ENCODE data around the gene GTPBP2. TPM values are rescaled to one million over a fixed set of nuclear protein-coding genes. Genes with fewer than 3 reads are reported as not detected.
"Not testable (repeated sequence)": the region's sequence is repeated elsewhere in the genome, so short reads cannot be mapped to it uniquely, and the experiment has no call there.

Gene GTPBP2
- total RNA-seq, 2 donors from 2014 or later: 63.7 to 95.8 TPM

- no peak for ATAC-seq
- intact Hi-C loops (cut with DNase I, micrococcal nuclease): loop anchor here (5.0 to 10.0 kb wide), 3 partner anchors 86 to 418 kb away; no protein-coding TSS in a partner anchor
- no peak for DNase-seq
Measured at GRCh38 chr6:43666196-43666920, 37.3 kb upstream of the GTPBP2 start.

GRCh38 chr6:43665376-43665775 lies 36.3 kb upstream of the GTPBP2 start:
- no peak for DNase-seq
- no peak for ATAC-seq
- intact Hi-C loops (cut with DNase I, micrococcal nuclease): loop anchor here (5.0 to 10.0 kb wide), 3 partner anchors 87 to 419 kb away; no protein-coding TSS in a partner anchor

- intact Hi-C loops (cut with DNase I, micrococcal nuclease): loop anchor here (10.0 kb wide), 2 partner anchors 412 to 422 kb away; no protein-coding TSS in a partner anchor
- not testable (repeated sequence) for DNase-seq, ATAC-seq
Measured at GRCh38 chr6:43662948-43663347, 33.9 kb upstream of the GTPBP2 start.

GRCh38 chr6:43658161-43658560 lies 29.1 kb upstream of the GTPBP2 start:
- intact Hi-C loops (cut with DNase I, micrococcal nuclease): no loop called here
- DNase-seq: no peak
- no peak for ATAC-seq

- intact Hi-C loops (cut with DNase I, micrococcal nuclease): no loop called here
- no peak for ATAC-seq
- no peak for DNase-seq
Measured at GRCh38 chr6:43657221-43657802, 28.2 kb upstream of the GTPBP2 start.

GRCh38 chr6:43652822-43653221 lies 23.8 kb upstream of the GTPBP2 start:
- ATAC-seq; DNase-seq; intact Hi-C loops (cut with DNase I, micrococcal nuclease): not testable (repeated sequence)

GRCh38 chr6:43648248-43648647 lies 19.2 kb upstream of the GTPBP2 start:
- intact Hi-C loops (cut with DNase I, micrococcal nuclease): no loop called here
- ATAC-seq (no peak), DNase-seq (no peak)

- DNase-seq: no peak
- intact Hi-C loops (cut with DNase I, micrococcal nuclease): no loop called here
- no peak for ATAC-seq
Measured at GRCh38 chr6:43647613-43648012, 18.5 kb upstream of the GTPBP2 start.

GRCh38 chr6:43645613-43645964 lies 16.5 kb upstream of the GTPBP2 start:
- intact Hi-C loops (cut with DNase I, micrococcal nuclease): no loop called here
- ATAC-seq (no peak), DNase-seq (no peak)

GRCh38 chr6:43644940-43645612 lies 16.0 kb upstream of the GTPBP2 start, which contains the start of gene RSPH9:
Gene RSPH9 (plus strand): TSS chr6:43645036. CDS start chr6:43645099, 63 bp downstream.
- DNase-seq: peak; percentile 73 to 82
- intact Hi-C loops (cut with DNase I, micrococcal nuclease): no loop called here
- peak; percentile 84 for ATAC-seq

- intact Hi-C loops (cut with DNase I, micrococcal nuclease): no loop called here
- no peak for ATAC-seq
- no peak for DNase-seq
Measured at GRCh38 chr6:43639984-43640800, 11.1 kb upstream of the GTPBP2 start.

GRCh38 chr6:43636308-43636659 lies 7.2 kb upstream of the GTPBP2 start:
- ATAC-seq (peak; percentile 19), DNase-seq (no peak)
- intact Hi-C loops (cut with DNase I, micrococcal nuclease): no loop called here

GRCh38 chr6:43635387-43636307 lies 6.6 kb upstream of the GTPBP2 start, which contains the start of gene MAD2L1BP:
Gene MAD2L1BP (plus strand): TSS chr6:43635840. CDS start chr6:43635876, 36 bp downstream.
- peak; percentile 86 to 93 for DNase-seq
- ATAC-seq: peak; percentile 89
- intact Hi-C loops (cut with DNase I, micrococcal nuclease): no loop called here

GRCh38 chr6:43634702-43635303 lies 5.7 kb upstream of the GTPBP2 start:
- intact Hi-C loops (cut with DNase I, micrococcal nuclease): no loop called here
- ATAC-seq (no peak), DNase-seq (no peak)

- DNase-seq; intact Hi-C loops (cut with DNase I, micrococcal nuclease); ATAC-seq: not testable (repeated sequence)
Measured at GRCh38 chr6:43633002-43633401, 3.9 kb upstream of the GTPBP2 start.

GRCh38 chr6:43630980-43631619 lies 2.0 kb upstream of the GTPBP2 start:
- intact Hi-C loops (cut with DNase I, micrococcal nuclease): no loop called here
- ATAC-seq (no peak), DNase-seq (no peak)
